ENCODE data around the gene PITPNB. TPM values are rescaled to one million over a fixed set of nuclear protein-coding genes. Genes with fewer than 3 reads are reported as not detected.

PITPNB gene
- total RNA-seq, 1 experiment from 2014 or later, result 82.6 TPM

- H3K4me3 ChIP-seq (replicated peaks in 1 of 2; ENCODE audit: low read depth in 1 of 2, low read length in 2 of 2), result no peak overlapping the region
- POLR2A ChIA-PET, result no interaction called here
- no peak for ATAC-seq
- no TSS peak for BruUV-seq (replicated peaks)
- peaks cover 19% of the 10 kb centered on the region in 2 experiments; a peak in 3 of 4 replicates for H3K36me3 ChIP-seq (ENCODE audit: control insufficient read depth in 1 of 2, insufficient read depth in 2 of 2, low read length in 2 of 2)
- no peak overlapping the region for H3K27ac ChIP-seq (ENCODE audit: low read depth, low read length)
- CTCF ChIA-PET, result no interaction called here
- peaks cover 16% of the 10 kb centered on the region; the same call in 1 of the 2 replicates for H4K20me1 ChIP-seq (ENCODE audit: insufficient read depth)
- no peak overlapping the region for H2AFZ ChIP-seq (ENCODE audit: low read depth, low read length, poor library complexity, severe bottlenecking)
- H3K9me2 ChIP-seq (ENCODE audit: insufficient read depth), result no peaks in the 10 kb centered on the region
- no peak for TF ChIP-seq TCF7L2 (IDR thresholded peaks at IDR 0.05; ENCODE audit: borderline replicate concordance, extremely low read depth, insufficient read depth, insufficient read length)
- TF ChIP-seq SP1 (IDR thresholded peaks at IDR 0.05; ENCODE audit: low read depth), result no peak
- TF ChIP-seq EGR1 (IDR thresholded peaks at IDR 0.05; ENCODE audit: low read depth), result no peak
- TF ChIP-seq EZH2 (IDR thresholded peaks at IDR 0.05), result no peak
- TF ChIP-seq YY1 (IDR thresholded peaks at IDR 0.05; ENCODE audit: extremely low read depth, insufficient replicate concordance, low read depth, low read length), result no peak
- TF ChIP-seq SIN3A (IDR thresholded peaks at IDR 0.05; ENCODE audit: low read depth), result no peak
- no peak for TF ChIP-seq ATF3 (IDR thresholded peaks at IDR 0.05)
- TF ChIP-seq POLR2AphosphoS5 (IDR thresholded peaks at IDR 0.05; ENCODE audit: low read depth, low read length), result no peak
- no peak for TF ChIP-seq POLR2A (IDR thresholded peaks at IDR 0.05; ENCODE audit: borderline replicate concordance, extremely low read depth, insufficient read depth, insufficient read length)
- TF ChIP-seq CBX3 (IDR thresholded peaks at IDR 0.05; ENCODE audit: low read depth), result no peak
- TF ChIP-seq RAD21 (IDR thresholded peaks at IDR 0.05; ENCODE audit: low read depth), result no peak
- no peak for TF ChIP-seq JUND (IDR thresholded peaks at IDR 0.05)
- no peak for TF ChIP-seq MAX (IDR thresholded peaks at IDR 0.05)
- no peak for TF ChIP-seq ZFX (IDR thresholded peaks at IDR 0.05)
- no peak for TF ChIP-seq CEBPB (IDR thresholded peaks at IDR 0.05; ENCODE audit: low read depth)
- no peak for TF ChIP-seq SRF (IDR thresholded peaks at IDR 0.05; ENCODE audit: low read depth)
- H3K9me3 ChIP-seq (ENCODE audit: control insufficient read depth in 1 of 2, insufficient read depth in 1 of 2, low read depth in 1 of 2, low read length in 2 of 2), result no peaks in the 10 kb centered on the region
- H3K79me2 ChIP-seq (ENCODE audit: insufficient read depth, low read length), result peaks cover 78% of the 10 kb centered on the region
- H3K4me1 ChIP-seq (ENCODE audit: control insufficient read depth in 1 of 2, insufficient read depth in 2 of 2, low read length in 2 of 2), result no peaks in the 10 kb centered on the region
- no peak for DNase-seq (ENCODE audit: low read depth, low spot score)
- no peaks in the 10 kb centered on the region for H3K27me3 ChIP-seq (ENCODE audit: insufficient read depth, low read length)
- intact Hi-C loops (cut with micrococcal nuclease), result no loop called here
- no peak overlapping the region for H3K4me2 ChIP-seq (ENCODE audit: low read length)
- RAD21 ChIA-PET (ENCODE audit: low non-redundant PET in 1 of 2, low total read pairs in 2 of 2, uncharacterized antibody in 2 of 2, unreplicated experiment in 2 of 2), result no interaction called here
- no peak overlapping the region for H3K9ac ChIP-seq (ENCODE audit: low read length)
Observed at GRCh38 chr22:27867953-27868731, 50.9 kb downstream of the PITPNB start.

Data from HCT116 (cell line).